HG03103 (cell line): ENCODE data around the gene KCNG1.
A peak's percentile ranks its signal among the peaks of the same experiment; 100 is the strongest.
"Not testable (repeated sequence)": the region's sequence is repeated elsewhere in the genome, so short reads cannot be mapped to it uniquely, and the experiment has no call there.

Source experiments
- ATAC-seq: cut with Tn5 transposase; IDR thresholded peaks from one replicate; pipeline ENCODE4 v1.9.1; 2021; ENCODE audit warnings: low read depth; ENCODE audit not compliant: unreplicated experiment

The KCNG1 gene

GRCh38 chr20:50992336-50992732, 30.6 kb downstream of the KCNG1 start:
- ATAC-seq: no peak

- no peak for ATAC-seq
Observed at GRCh38 chr20:50991076-50991475, 31.8 kb downstream of the KCNG1 start.

- ATAC-seq: no peak
Observed at GRCh38 chr20:50987493-50988210, 35.3 kb downstream of the KCNG1 start.

- no peak for ATAC-seq
Observed at GRCh38 chr20:50983321-50983720, 39.6 kb downstream of the KCNG1 start.

GRCh38 chr20:50982363-50982762, 40.5 kb downstream of the KCNG1 start:
- no peak for ATAC-seq

GRCh38 chr20:50981714-50982048, 41.2 kb downstream of the KCNG1 start:
- ATAC-seq: no peak

GRCh38 chr20:50980851-50981713, 41.8 kb downstream of the KCNG1 start:
- no peak for ATAC-seq

- no peak for ATAC-seq
Observed at GRCh38 chr20:50980071-50980681, 42.7 kb downstream of the KCNG1 start.

GRCh38 chr20:50978533-50978932, 44.4 kb downstream of the KCNG1 start:
- ATAC-seq: not testable (repeated sequence)

- no peak for ATAC-seq
Observed at GRCh38 chr20:50977066-50978021, 45.6 kb downstream of the KCNG1 start.

- no peak for ATAC-seq
Observed at GRCh38 chr20:50975701-50976330, 47.1 kb downstream of the KCNG1 start.

- ATAC-seq: no peak
Observed at GRCh38 chr20:50969912-50970311, 53.0 kb downstream of the KCNG1 start.

- ATAC-seq: no peak
Observed at GRCh38 chr20:50969435-50969834, 53.5 kb downstream of the KCNG1 start.

- no peak for ATAC-seq
Observed at GRCh38 chr20:50968289-50968688, 54.6 kb downstream of the KCNG1 start.

GRCh38 chr20:50967586-50967985, 55.3 kb downstream of the KCNG1 start:
- ATAC-seq: no peak

GRCh38 chr20:50959543-50960126, 63.3 kb downstream of the KCNG1 start:
- ATAC-seq: no peak

- ATAC-seq: peak; percentile 70
Observed at GRCh38 chr20:50958615-50959542, 64.0 kb downstream of the KCNG1 start, which contains the start of gene MOCS3. Gene MOCS3, plus strand, starts transcription at chr20:50958818. Its CDS starts 25 bp downstream, at chr20:50958843.
